Hypothalamus (tissue), 51 donors: ENCODE results near the gene KLF1.
"Not testable (repeated sequence)": the region's sequence is repeated elsewhere in the genome, so short reads cannot be mapped to it uniquely, and the experiment has no call there.

Experiments
- DNase-seq, 51 donors: peaks; one replicate each; lab custom pipeline; 2025; lab: John Stamatoyannopoulos, UW

The KLF1 gene

DNA sequence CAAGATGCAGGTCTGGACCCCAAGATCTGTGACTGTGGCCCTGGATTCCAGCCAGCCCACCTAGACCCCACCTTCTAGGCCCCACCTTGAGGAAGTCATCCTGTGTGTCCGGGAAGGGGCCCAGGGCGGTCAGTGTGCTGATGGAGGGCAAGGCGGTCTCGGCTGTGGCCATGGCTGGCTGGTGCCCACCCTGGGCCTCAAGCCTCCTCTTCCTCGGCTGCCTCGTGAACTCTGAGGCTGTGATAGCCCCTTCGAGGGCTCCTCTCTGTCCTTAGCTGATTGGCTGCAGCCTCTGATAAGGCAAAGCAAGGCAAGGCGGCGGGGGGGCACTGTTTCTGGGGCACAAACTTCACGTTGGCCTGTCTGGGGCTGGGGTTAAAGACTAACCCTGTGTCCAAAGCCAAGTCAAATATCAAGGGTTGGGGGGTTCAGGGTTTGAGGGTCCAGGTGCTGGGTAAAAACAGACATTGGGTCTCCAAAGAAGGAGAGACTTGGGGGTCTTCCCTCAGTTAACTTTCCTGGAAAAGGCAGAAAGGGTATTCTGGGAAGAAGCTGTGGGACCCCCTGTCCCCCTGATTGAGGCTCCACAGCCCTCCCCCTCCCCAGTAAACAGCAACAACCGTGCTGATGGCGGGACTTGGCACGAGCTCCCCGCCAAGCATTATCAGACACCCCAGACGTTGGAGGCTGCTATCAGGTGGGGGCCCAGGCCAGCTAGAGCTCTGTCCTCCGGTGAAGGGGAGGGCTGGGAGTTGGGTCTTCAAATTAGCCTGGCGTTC, at the start of gene KLF1:
Gene KLF1 (minus strand): TSS at position 233 of the 779 bp plus-strand sequence. CDS start 61 bp downstream, at position 172.
- no peak for DNase-seq

GRCh38 chr19:12936582-12936981, 49.6 kb upstream of the KLF1 start:
- DNase-seq: no peak

DNA sequence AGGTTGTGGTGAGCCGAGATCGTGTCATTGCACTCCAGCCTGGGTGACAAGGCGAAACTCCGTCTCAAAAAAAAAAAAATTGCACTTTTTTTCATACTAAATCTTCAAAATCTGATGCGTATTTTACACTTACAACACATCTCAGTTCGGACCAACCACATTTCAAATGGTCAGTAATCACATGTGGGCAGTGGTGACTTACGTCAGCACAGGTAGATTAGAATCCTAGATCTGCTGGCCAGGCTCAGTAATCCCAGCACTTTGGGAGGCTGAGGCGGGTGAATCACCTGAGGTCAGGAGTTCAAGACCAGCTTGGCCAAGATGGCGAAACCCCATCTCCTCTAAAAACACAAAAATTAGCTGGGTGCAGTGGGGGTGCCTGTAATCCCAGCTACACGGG, 48.1 kb upstream of the KLF1 start:
- DNase-seq: no peak

DNA sequence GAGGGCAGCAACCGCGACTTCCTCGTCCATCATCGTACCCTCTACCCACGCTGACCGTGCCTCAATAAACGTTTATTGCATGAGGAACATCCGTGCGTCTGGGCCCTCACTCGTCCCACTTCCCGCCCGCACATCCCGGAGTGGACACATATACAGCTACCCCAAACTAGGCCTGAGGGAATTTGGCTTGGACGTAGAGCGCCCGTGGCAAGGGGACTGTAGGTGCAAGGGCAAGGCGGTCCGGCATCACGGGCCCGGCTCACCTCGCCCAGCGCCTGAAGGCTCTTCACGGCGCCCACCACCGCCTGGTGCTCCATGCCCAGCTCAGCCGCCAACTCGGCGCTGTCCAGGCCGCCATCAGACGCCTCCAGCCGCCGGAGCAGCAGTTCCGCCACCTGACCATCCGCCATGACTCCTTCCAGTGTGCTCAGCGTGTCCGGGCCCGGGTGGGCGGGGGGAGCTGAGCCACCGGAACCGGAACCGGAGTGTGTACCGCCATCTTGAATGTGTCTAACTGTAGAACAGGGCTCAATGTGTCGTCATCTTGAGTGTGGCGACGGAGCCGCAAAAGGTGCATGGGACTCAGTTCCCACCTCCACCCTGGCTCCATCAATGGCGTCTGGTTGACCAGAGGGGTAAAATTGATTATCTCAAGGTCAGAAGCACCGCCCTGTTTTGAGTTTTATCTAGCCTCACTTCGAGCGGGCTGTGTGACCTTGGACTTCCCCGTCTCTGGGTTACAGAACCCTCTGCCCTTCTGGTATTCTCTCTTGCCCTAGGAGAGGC, 46.5 kb upstream of the KLF1 start, which contains the start of gene FARSA:
Gene FARSA (minus strand): TSS at position 425 of the 786 bp plus-strand sequence. CDS start 15 bp downstream, at position 410.
- DNase-seq: peak; percentile 51 to 98 (median 91)

DNA sequence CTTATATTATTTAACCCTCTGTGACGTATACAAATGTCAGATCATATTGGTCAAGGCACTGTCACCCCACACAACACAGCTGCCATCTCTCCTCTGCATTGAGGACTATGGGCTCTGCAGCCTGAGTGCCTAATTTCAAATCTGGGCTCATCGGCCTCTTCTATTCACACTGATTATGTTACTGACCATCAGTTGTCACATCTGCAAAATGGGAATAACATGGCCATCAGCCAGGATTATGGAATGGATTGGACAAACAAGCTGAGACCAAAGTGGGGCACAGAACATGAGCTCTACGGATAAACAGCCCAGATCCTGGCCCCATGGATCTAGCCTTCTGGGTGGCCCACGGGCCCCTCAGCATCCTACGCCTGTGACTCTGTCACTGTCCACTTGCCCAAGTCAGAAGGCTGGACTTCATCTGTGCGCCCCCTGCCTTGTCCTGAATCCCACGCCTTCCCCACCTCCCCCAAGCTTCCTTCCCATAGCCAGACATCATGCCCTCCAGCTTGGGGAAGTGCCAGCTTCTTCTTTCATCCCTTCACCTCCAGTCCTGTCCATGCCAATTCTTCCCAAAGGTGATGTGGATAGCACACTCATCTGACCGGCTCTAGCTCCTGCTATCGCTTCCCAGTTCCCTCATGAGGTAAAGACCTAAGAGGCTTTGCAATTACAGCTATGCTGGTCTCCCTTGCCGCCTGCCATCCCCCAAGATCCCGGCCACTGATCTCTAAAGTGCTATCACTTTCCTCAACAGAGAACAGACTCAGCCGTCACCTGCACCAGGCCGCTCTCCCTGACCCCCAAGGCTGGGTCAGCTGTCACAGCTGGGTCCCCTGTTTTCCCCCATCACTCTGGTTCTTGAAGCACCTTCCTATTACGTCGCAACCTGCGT, 45.6 kb upstream of the KLF1 start:
- DNase-seq: no peak

- DNase-seq: no peak
These were observed 43.1 kb upstream of the KLF1 start for GRCh38 chr19:12930002-12930645.

GRCh38 chr19:12924621-12925310, 37.8 kb upstream of the KLF1 start:
- DNase-seq: no peak

- DNase-seq: no peak
These were observed 36.0 kb upstream of the KLF1 start for GRCh38 chr19:12922959-12923358.

- no peak for DNase-seq
These were observed 34.0 kb upstream of the KLF1 start for GRCh38 chr19:12921047-12921446.

GRCh38 chr19:12918253-12918652, 31.3 kb upstream of the KLF1 start:
- no peak for DNase-seq

- DNase-seq: not testable (repeated sequence)
These were observed 28.9 kb upstream of the KLF1 start for GRCh38 chr19:12915860-12916259.

DNA sequence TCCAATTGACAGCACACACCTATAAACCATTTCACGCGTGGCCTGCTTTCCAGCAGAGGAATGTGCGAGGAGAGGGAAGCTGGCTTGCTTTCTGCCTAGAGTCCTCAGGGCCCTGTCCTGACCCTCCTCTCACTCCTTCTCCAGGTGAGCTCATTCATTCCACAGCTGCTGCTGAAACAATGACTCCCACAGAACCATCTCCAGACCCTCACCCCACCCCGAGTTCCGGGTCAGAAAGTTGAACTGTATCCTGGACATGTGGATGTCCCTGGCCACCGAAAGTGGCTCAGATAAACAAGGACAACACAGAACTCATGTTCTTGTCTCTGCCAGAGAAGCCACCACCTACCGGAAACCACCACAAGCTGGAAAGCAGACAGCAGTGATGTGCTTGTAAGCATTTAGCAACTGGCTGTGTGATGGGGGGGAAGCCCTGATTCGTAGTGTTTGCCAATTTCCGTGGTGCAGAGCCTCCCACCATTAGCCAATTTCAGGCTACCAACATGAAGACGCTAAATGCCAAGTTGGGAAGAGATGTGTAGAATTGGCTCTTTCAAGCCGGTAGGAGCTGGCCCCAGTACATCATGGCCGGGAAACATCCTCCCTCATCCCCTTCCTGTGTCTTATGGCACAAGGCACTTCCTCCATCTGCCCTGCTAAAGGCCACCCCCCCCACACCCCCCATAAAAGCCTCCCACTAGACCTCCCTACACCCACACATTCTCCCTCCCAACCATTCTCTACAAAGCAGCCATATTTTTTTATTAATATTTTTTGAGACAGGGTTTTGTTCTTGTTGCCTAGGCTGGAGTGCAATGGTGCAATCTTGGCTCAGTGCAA, 27.1 kb upstream of the KLF1 start:
- peak in 17 of 51 donors; percentile 2 to 43 (median 13) for DNase-seq

- peak in 47 of 51 donors; percentile 16 to 89 (median 77) for DNase-seq
These were observed 26.1 kb upstream of the KLF1 start for GRCh38 chr19:12913011-12913561.

DNA sequence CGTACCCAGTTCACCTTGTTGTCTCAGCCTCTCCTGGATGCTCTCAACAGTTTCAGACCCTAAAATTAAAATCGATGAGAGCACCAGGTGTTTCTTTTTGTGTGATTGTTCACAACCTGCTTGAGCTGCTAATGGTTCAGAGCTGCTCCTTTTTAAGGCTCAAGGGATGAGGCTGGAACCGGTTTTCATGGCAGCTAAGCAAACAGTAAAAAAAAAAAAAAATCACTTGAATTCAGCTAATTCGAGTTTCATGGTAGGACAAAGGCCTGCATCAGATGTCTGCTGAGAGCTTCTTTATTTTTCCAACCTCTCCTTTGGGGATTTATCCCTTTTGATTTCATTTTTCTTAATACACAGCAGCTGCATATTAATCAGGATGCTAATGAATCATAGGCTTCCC, 25.6 kb upstream of the KLF1 start:
- DNase-seq: no peak

DNA sequence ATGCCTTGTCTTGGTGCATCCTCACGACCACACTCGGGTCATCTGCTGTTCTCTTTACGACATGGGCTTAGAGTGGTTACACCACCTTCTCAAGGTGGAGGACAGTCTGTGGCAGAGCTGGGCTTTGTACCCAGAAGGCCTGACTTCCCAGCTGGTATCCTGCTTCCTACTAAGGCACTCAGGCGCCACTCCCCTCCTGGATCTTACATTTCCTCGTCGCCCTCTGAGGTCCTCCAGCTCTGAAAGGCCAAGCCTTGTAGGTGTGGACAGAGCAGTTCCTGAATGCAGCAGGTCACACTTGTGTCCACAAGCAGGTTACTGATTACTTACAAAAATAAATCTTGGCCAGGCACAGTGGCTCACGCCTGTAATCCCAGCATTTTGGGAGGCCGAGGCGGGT, 20.2 kb upstream of the KLF1 start:
- no peak for DNase-seq

DNA sequence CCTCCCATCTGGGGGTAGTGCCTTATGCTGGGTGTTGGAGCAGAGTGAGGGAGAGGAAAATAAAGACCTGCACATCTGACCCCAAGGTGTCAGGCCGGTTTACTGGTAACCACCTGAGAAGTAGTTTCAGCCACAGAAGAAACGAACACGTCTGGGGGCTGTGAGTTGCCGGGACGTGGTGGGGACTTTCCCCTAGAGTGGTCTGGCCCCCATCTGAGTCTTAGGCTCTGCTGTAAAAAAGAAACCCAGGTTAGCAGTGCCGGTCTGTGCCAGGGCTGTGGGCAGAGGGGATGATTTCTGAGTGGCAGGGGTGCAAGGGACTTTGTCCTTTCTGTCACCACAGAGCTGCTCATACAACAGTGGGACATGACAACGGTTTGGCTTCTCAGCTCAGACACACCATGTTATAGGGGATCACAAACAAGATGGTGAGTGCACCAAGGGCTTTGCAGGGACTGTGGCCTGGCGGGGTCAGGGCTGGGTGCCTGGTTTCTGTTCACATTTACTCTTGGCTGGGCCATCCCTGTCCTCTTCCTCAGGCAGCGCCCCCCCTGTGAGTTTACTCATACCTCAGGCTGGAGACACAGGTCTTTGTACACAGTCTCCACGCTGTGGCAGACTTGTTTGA, 13.0 kb upstream of the KLF1 start:
- no peak for DNase-seq

GRCh38 chr19:12896460-12896859, 9.5 kb upstream of the KLF1 start:
- DNase-seq: peak in 1 of 51 donors; percentile 51

GRCh38 chr19:12893582-12893981, 6.6 kb upstream of the KLF1 start:
- no peak for DNase-seq
